GDM1 (cell line): ENCODE measurements around the gene RAPGEF6.

Experiments
- DNase-seq: peaks from one replicate; lab custom pipeline; 2025; lab: John Stamatoyannopoulos, UW

The RAPGEF6 gene

DNA sequence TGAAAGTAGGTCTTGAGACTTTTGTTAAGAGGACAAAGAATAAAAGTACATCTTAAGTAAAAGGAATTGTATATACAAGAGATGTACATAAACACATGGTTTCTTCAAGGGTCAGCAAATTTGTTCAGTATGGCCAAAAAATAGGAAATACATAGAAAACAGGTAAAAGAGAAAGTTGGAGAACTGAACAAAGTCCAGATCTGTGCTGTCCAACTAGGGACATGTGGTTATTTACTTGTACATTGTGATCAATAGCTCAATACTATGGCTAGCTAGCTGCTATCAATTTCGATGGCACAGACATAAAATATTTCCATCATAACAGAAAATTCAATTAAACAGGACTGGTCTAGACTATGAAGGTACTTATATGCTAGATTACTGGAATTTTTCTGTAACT, 92.3 kb downstream of the RAPGEF6 start:
- no peak for DNase-seq

DNA sequence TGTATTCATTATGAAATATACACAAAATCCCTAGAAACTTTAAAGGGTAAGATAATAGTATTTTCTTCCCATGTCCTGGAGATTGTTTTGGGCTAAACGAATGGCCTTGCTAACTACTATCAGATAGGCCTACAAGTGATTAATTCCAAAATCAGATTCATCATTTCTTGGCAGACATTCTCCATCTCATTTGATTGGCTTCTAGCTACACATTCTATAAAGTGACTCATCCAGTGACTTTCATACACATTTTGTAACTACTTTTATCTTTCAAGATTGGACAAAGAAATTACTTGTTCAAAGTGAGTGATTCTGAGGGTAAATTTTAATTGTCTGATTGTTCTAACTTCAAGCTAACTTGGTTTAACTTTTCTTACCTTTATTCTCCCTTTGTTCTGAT, 93.3 kb downstream of the RAPGEF6 start:
- no peak for DNase-seq

DNA sequence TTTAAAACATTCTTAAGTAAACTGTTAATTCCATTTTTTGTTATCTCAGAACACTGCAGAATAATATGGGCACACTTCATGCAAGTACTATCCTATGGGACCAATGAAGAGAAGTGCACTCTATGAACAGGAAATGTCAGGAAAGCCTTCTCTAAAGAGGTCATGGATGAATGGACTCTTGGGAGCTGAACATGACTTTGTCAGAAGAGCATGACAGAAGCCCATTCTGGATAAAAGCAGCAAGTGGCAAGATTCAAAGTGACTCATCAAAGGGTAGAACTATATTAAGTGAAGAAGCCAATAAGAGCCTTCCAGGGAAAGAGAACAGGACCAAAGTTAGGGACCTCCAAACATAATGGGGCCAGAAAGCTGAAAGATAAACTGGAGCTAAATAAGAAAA, 94.0 kb downstream of the RAPGEF6 start:
- DNase-seq = no peak

DNA sequence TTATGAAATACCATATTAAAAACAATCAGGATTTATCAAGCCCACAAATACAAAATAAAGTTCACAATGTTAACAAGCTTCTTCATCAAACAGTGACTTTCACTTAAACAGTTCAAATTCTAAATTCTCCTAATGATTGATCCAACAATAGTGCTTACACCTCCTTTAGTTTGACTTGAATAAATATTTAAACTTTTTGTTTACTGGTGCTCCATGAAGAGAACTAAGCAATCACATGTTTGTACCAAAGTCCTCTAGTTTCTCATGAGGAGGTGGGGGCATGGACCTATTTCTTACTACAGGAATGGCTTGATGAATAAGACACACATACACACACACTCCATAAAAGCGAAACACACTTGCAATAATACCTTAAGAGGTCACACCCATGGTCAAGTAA, 95.8 kb downstream of the RAPGEF6 start:
- DNase-seq = no peak

DNA sequence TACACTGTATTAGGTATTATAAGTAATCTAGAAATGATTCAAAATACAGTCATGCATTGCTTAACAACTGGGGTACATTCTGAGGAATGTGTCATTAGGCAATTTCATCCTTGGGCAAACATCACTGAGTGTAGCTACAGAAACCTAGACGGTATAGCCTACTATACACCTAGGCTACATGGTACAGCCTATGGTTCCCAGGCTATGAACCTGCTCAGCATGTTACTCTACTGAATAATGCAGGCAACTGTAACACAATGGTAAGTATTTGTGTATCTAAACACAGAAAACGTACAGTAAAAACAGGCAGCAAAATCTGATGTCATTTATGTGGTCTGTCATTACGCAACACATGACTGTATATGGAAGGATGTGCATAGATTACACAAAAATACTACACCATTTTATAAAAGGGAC, 96.8 kb downstream of the RAPGEF6 start:
- DNase-seq = no peak

DNA sequence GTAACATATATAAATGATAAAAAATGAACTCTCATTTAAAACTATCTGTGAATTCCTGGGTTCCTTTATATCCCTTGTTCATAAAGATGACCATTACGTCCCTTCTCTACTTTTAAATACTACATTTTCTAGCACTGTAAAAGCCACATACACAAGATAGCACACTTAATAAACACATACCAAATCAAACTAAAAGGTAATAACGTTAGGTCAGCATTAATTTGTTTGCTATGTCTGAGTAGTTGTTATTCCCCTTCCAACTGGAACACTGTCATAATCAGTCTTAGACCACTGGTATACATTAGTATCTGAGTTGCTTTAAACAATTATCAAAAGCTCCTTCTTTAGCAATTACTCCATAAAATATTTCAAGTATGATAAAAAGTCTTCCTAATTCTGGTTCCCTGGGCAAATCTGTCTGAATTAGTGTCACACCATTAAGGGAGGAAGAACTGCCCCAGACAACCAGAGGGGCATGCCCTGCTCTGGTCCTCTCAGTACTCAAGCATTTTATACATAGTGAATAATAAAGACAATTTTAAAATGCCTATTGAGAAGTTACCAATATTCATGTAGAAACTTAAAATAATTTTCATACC, 98.1 kb downstream of the RAPGEF6 start:
- DNase-seq = no peak

DNA sequence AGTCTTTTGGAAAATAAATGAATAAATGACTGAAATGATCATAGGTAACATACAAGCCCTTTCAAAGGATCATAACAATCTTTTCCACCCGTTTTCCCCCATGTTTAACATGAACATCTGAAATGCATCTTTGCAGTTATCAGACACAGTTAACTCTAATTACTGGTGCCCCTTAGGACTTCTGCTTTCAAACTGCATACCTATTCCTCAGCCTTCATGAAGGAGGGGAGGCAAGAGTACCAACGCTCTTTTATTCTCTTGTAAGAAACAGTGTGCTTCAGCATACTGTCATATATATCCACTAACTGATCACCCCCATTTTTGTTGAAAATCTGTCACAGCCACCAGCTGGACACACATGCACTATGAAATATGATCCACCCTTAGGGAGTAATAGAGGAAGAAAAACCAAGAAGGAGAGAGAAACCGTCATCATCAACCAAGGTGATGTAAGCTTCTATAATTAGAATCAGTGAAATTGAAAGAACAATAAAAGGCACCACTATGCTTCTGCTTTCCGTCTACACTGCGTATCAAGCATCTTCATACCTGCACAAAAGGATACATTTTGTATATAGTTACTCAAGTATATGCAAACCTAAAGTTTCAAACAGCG, 98.7 kb downstream of the RAPGEF6 start:
- no peak for DNase-seq

DNA sequence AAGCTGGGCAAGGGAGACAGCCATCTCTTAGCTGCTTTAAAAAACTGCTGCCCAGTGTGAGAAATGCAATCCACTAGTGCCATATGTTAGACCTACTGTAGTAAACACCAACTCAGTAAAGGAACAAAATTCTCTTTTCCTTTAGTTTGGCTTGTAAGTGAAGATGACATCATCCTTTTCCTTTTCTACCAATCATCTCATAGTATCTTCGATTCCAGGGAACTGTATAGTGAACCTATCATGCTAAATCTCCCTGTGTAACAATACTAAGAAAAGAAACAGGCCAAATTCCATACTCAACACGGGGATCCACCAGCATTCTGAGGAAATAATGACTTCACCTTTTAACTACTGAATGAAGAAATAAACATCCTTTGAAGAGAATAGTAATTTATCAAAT, 100.1 kb downstream of the RAPGEF6 start:
- no peak for DNase-seq

DNA sequence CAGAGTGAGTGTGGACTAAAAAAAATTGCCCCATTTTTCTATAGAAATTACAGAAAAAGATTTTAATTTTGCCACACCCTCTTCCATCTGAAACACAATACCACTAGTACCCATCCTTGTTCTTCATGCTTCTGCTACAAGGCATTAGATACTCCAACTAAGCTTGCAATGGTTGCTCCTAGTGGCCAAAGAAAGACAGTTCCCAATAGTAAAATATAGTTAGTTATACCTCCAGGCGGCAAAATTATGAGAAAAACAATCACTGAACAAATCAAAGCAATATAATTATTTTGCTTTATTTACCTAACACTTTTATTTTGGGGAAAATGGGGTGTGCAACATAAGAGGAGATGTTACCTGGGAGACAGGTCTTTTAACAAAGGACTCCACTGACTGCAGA, 101.2 kb downstream of the RAPGEF6 start:
- DNase-seq = no peak

DNA sequence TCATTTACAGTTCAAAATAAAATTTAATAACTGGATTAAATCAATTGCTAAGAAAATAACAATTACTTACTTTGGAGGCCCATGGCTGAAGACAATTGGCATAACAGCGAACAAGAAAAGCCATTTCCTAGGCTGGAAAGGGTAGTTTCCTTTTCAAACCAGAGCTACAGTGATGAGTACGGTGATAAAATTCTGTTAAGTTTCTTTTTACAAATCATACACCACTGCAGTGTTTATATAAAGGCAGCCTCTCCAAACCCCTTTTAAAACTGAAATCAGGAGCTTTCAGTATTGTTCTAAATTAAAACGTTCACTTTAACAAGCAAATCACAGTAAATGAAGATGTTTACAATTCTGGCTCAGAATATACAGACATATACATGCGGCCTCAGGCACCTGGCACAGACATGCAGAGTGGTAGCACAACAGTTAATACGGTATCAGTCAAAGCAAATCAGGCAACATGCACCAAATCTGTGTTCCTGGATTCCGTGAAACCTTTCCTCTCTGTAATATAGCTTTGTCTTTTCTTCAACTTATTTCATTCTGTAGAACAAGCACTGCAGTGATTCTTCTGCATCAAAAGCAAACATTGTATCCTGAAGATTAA, 102.9 kb downstream of the RAPGEF6 start:
- no peak for DNase-seq

DNA sequence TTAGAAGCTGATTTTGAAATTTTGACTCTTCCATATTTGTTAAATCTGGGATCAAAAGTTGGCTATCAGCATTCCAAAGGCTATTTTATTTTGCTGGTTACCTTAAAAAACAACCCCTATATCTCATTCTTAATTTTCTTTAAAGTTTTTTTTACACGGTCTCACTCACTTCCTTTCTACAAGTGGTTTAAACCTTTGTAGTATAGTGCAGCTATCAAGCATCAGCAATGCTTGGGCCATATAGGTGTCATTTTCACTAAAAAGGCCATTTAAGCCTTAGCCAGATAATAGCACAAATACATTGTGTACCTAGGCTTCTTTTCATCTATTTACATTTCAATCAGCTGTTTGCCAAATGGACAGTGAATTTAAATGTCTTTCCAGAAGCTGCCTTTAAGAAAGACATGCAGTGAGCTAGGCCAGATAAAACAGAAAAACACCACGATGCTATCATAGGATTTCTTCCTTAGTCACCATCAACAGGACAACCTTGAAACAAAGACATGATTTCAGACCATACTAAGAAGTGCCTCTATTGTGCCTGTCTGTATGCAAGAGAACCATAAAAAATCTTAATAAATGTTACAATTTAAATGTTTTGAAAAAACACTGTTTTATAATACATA, 104.2 kb downstream of the RAPGEF6 start:
- DNase-seq = no peak

DNA sequence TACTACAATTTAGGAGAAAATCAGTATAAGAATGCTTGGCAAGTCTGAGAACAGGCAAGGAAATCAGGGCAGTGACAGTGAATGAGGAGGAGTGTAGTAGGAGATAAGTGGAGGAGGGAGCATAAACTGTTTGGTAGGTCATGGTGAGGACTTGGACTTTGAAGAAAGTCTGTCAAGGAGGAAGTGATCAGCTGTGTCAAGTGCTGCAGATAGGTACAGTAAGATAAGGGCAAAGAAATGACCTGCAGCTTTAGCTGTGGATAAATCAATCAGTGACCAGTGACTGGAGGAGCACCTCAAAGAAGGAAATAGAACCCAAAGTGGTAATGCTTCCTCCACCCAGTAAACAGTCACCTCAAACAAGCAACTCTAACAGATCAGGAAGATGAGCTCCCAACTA, 106.3 kb downstream of the RAPGEF6 start:
- no peak for DNase-seq

DNA sequence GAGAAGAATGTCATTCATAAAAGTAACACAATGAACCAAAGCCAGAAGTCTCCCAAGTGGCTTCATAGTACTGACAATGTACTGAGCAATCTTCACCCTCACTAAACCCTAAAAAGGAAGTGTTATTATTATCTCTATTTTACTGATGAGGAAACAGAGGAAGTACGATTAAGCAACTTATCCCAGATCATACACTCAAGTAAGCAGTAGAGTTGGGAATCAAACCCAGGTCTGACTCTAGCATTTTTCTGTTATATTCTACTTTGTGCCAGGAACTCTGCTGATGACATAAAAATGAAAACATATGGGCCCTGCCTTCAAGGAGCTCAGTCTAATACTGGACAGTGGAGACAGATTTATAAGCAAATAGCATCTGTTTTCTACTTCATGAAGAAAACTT, 109.2 kb downstream of the RAPGEF6 start:
- no peak for DNase-seq

DNA sequence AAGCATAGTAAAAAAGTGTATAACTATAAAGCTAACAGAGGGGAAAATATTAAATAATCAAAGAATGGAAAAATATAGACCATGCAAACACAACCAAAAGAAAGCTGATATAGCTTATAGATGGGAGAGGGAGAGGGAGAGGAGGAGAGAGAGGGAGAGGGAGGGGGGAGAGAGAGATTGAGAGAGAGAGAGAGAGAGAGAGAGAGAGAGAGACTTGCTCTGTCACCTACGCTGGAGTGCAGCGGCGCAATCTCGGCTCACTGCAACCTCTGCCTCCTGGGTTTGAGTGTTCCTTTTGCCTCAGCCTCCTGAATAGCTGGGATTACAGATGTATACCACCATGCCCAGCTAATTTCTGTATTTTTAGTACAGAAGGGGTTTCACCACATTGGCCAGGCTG, 110.6 kb downstream of the RAPGEF6 start:
- DNase-seq = no peak

DNA sequence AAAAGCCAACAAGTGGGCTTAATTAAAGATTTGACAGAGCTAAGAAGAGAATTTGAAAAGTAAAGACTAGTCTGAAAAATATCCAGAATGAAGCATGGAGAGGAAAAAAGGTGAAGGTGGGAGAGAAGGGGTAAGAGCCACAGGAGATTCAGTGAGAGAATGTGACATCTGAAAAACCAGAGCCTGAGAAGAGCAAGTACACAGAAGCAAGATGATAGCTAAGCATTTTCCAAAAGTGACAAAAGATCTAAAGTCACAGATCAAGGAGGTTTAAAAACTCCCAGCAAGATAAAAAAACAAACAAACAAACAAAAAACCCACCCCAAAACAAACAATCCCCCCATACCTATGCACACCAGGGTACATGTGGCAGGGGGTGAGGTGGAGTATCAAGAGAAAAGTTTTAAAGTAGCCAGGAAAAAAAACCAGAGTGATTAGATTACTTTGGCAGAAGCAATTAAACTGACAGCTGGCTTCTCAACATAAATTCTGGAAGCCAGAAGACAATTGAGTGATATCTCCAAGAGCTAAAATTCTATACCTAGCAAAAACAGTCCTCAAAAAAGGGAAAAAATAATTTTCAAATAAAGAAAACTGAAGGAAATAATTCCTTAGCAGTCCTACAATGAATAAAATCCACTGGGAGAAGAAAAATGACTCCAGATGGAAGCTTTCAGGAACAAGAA, 111.4 kb downstream of the RAPGEF6 start:
- DNase-seq = no peak

DNA sequence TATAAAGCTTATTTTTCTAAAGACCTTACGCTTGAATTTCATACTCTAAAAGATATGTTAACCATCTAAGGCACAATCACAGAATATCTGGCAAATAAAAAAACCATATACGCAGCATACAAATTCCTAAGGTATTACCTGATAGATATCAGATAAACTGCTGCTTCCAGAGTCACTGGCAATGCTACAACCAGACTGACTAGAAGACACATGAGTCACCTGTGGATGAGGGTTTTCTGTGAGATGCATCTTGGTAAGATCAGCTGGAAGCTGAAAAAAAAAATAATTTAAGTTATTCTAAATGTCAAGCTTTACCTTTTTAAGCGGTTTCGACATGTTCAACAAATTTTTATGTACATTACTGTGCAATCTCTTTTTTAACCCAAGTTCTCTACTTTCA, 113.8 kb downstream of the RAPGEF6 start:
- DNase-seq = no peak

DNA sequence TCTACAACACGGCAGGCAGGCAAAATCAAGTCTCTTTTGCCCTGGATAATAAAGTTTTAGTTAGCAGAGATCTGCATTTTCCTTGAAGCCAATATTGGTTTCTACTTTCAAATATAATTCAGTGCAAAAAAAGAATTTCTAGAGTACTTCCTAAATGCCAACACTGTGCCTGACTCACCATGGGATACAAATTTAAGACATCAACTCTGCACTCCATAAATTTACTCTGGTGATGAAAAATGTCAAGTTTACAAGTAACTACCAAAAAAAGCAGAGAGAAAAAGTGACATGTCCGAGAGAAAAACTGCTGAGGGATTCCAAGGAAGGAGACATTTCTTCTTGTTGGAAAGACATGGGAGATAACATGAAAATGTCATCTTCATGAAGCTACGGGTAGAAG, 119.7 kb downstream of the RAPGEF6 start:
- DNase-seq = no peak

DNA sequence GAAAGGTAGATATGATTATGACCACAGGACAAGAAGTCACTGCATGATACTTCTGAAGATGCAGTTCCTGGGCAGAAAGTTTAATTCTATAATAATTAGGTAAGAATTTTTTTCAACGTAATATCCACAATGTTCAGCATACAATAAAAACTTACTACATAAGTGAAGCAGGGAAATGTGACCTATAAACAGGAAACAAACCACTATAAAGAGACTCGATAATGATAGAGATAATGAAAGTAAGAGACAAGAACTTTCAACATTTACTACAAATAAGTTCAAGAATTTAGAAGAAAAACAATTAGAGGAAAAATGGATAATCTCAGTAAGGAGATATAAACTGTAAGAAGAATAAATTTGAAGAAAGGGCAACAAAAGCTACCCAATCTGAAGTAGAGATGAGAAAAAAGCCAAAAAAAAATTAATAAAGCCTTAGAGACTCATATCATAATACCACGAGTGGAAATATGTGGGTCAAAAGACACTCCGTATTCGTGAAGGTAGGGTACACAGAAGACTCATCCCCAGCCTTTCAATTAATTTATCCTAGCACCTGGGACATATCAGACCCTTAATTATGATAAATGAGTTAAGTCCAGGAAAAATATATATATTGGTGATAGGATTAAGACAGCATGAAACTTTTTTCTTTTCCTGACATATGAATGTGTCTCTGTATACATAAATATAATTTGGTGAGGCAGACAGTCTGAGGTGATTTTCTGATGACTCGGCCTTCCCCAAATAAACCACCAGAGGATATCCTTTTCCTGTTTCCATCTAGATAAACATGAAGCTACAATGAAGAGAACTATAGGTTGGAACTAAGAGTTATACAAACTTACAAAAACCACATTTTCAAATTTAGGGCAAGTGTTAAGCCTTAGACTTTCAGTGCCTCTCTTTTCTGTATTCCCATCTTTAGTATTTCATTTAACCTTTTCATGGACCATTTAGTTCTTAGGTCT, 120.4 kb downstream of the RAPGEF6 start:
- no peak for DNase-seq

DNA sequence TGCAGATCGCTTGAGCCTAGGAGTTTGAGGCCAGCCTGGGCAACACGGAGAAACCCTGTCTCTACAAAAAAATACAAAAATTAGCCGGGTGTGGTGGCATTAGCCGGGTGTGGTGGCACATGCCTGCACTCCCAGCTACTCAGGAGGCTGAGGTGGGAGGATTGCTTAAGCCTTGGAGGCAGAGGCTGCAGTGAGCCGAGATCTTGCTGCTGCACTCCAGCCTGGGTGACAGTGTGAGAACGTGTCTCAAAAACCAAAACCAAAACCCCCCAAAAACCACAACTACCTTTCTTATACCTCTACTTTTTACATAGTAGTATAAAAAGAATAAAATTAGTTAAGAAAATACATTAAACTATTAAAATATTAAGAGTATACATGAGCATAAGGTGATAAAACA, 121.2 kb downstream of the RAPGEF6 start:
- no peak for DNase-seq

DNA sequence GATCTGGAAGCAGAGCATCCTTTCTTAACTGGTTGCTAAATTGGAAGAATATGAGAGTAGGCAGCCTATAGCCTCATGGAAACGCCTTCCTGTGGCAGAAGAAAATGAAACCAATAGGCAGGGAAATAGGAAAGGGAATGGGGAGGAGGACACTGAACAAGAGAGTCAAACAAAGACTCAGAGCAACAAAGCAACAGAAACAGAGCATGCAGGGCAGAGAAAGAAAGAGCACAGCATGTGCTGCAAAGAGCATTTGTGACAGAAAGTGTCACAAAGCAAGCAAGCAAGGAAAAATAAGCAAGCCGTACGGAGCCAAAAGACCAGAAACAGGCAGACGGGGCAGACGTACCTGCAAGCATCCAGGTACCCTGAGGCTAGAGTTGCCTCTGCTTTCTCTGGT, 123.1 kb downstream of the RAPGEF6 start:
- no peak for DNase-seq

DNA sequence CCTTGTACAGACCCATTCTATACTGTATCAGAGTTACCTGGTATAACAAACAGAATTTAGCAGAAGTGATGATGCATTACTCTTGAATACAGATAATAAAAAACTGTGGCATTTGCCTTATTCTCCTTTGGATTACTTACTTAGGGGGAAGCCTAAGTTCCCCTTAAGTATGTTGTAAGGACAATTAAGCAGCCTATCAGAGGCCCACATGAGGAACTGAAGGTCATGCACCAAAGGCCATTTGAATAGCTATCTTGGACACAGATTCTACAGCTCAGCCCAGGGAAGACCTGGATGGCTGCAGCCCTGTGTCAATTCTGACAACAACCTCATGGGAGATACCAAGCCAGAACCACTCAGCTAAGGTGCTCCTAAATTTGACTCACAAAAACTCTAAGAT, 125.2 kb downstream of the RAPGEF6 start:
- DNase-seq = no peak
